ENCODE results near the gene LDLRAD4.

The LDLRAD4 gene

DNA sequence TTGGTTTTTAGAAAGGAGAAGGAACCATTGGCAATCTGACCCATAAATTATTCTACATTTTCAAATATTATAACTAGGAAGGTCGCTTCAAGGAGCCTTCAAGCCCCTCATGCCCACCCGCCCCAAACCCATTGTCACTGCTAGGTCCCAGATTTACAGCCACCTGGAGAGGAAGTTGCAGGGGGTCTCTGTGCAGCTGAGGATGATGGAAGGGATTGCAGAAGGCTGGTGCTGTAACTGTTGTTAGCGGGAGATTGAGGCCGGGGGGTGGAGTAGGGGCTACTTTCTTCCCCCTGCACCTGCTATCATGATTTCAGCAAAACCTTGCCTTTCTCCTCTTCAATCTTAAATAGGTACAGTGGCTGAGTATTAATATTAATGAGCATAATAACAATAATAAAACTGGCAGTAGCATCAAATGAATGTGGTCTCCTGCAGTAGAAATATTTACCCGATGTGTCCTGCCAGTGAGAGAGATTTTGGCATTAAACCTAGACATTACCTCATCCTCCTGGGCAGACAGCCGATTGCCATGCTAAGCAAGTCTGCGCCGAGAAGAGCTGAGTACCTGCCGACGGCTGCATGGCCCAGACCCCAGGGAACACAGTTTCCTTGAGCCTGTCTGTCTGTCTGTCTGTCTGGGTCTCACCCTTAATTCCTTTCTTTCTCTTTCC lies 282.4 kb downstream of the LDLRAD4 start:
- no peak for DNase-seq

DNA sequence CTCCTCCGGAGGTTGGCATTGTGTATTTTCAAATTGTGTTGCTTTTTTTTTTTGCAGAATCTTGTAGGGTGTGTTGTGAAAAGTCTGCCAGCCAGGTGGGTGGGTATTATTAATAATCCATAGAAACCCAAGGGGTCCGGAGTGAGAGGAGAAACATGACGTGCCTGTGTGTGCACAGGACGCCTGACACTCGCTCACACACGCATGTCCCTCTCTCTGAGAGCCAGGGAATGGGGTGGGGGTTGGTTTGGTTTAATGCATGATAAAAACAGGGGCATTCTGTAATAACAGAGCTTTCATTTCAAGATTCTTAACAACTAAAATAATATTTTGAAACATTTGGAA lies 283.0 kb downstream of the LDLRAD4 start:
- no peak for DNase-seq

DNA sequence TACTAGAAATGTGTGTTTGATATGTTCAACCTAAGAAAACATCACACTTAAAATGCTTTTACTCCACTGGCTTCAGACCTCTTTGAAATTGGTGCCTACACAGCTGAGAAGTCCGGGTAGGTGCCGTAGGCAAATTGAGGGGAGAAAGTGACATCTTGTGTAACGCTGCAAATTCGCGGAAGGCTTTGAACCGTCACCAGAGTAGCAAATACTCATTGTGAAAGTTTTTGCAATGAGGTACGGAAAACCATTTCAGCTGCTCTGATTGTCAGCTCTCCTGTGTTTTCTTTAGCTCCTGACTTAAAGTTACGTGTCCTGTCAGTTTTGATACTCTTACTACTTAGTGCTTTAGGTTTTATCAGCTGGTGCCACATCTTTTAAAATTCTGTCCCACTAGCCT lies 283.3 kb downstream of the LDLRAD4 start:
- no peak for DNase-seq

DNA sequence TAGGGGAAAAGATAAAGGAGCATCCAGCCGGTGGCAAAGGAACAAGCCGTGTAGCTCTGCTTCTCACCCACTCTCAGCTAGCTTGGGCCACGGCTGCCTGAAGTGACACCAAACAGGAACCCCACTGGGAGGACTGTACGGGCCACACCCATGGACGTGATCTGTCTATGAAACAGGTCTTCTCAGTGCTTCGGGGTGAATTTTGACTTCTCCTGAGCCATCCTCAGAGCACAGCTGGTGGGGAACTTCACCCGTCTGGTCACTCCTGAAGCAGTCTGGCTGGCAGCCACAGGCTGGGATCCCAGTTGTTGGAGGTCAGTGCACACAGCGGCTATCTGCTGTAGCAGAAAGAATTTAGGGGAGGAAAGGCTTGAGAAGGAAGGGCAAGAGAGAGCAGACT lies 284.0 kb downstream of the LDLRAD4 start:
- DNase-seq = no peak

DNA sequence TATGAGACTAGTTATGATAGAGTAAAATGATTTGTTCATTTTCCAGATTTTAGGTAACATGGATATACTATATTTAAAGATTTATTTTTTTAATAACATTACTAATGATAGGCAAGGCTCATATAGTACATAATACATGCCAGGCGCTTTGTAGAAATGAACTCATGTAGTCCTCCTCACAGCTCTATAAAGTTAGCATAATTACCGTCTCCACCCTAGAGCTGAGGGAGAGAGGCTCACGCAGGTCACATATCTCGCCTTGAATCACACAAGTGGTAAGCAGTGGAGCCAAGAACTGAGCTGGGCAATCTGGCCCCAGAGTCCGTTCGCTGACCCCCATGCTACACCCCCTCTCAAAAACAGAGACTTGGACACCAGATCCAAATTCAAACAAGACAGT lies 285.3 kb downstream of the LDLRAD4 start:
- no peak for DNase-seq

DNA sequence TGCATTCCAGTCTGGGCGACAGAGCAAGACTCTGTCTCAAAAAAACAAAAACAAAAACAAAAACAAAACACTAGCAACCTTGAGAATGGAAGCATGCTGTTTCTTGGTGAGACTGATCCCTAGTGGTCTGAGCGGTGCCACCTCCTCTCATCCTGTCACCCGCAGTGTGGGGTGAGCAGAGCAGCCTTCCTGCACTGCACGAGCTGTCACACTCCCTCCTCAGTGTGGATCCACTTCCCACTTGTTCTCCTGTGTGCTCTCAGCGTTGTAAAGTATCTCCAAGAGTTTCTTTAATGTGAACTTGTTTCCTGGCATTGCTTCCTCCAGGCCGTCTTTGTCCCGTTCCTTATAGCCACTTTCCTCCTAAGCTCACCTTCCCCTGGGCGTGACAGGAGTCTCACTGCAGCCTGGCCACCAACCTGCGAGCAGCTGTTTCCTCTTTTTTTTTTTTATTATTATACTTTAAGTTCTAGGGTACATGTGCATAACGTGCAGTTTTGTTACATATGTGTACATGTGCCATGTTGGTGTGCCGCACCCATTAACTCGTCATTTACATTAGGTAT lies 287.3 kb downstream of the LDLRAD4 start:
- no peak for DNase-seq

DNA sequence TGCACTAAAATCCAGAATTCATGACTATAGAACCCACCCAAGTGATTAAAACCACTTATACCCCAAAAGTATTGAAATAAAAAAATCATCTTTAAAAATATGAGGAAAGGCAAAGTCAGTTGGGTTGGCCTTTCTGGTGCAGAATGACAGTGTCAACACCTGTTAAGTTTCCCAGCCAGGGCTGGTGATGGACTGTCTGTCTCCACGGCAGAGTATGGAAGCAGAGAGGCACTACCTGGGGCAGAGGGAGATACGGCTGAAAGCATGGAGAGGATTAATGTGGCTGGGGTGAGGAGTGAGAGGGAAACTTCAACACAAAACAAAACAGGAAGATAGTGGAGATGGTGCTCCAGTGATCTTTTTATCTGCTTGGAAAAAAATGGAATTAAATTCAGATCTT lies 292.0 kb downstream of the LDLRAD4 start:
- DNase-seq = no peak

DNA sequence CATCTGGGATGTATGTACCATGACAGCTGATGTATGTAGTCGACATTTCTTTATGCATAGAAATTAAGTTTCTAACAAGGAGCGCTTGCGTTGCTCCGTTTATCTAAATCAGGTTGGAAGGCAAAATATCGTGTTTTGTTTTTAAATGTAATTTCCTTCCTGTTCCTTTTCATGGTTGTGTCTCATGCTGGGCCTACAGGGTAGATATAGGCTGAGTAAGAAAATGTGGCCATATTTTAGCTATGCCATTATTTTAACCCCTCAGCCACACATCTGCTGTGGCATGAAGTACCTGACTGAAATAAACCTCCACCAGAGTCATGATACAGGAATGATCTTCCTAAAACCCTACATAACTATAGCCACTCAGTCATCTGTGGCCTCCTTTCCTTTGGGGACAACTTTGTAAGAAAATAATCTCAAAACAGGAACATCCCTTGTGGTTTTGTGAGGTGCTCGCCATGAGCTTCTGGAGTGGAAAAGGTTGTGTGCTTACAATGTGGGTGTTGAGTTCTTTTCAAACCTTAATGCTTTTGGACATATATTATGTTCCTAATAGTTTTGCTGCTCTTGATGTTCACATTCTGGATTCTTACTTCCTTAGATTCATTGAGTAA lies 293.5 kb downstream of the LDLRAD4 start:
- no peak for DNase-seq

DNA sequence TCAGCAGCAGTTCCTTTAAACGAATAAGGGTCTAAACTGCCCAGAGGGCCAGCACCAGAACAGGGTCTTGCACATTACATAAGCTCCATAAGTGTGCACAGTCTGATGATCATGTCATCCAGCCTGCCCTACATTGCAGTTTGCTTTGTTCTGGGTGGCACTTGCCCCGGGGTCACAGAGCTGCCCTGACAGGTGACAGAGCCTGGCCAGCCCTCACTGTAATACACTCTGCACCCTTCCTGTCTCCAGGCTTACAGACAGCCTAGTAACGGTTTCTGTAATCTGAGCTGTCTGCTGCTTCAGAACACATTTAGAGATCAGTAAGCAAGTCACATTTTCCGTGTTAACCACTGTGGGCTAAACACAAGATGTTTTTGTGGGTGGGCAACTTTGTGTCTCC lies 294.5 kb downstream of the LDLRAD4 start:
- no peak for DNase-seq

DNA sequence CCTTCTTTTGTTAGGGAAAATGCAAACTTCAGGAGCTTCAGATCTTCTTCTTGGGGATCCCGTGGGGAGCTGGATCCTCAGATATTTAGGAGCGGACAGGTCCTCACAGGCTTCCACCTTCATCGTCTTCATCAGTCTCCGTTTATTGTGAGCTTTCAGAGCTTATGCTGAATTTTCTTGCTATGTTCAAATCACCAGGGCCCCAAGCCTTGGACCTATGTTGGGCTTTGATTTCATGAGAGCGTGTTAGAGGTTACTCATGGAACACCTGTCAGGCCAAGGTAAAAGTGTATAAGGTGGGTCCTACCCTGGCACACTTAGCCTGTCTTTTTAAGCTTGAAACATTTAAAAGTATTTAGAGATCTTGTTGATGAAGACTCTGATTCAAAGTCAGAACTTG lies 294.9 kb downstream of the LDLRAD4 start:
- DNase-seq = no peak

DNA sequence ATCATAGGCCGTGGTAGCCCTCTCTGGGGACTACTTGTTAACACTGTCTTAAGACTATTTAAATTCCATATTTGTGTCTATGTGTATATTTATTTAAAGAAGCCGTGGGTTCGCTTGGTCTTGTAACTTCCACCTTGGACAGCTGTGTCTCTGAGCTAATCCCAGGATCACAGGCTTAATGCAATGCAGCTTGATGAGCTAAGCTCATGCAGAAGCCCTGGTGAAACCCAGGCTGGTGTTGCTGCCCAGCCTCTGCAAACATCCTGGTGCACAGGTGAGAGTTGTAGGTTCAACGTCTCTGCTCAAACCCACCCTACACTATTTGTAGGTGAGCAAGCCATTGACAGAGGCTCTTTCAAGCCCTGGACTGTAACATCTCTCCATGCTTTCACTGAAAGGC lies 296.0 kb downstream of the LDLRAD4 start:
- no peak for DNase-seq

DNA sequence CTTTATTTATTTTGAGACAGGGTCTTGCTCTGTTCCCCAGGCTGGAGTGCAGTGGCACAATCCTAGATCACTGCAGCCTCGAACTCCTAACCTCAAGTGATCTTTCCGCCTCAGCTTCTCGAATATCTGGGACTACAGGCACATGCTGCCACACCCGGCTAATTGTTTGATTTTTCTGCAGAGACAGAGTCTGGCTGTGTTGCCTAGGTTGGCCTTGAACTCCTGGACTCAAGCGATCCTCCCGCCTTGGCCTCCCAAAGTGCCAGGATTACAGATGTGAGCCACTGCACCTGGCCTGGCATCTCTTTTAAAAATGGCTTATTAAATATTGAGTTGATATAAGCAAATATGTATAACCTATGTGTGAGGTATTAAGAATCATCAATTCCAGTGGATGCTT lies 298.3 kb downstream of the LDLRAD4 start:
- DNase-seq = no peak

DNA sequence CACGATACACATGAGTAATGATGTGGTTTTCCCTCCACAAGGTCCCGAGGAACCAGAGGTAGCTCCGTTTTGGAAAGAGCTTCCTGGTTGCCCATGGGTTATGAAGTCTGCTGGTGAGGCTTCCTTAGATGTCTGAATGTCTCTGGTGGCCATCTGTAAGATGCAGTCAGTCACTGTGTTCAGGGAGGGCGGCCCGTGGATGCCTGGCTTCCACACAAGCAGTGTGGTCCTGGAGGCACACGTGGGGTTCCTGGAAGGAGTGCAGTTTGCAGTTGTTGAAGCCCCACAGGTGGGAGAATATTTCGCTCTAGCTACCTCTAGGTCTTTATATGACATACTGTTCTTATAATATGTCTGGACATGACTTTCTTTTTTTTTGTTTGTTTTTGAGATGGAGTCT lies 298.8 kb downstream of the LDLRAD4 start:
- DNase-seq = no peak

DNA sequence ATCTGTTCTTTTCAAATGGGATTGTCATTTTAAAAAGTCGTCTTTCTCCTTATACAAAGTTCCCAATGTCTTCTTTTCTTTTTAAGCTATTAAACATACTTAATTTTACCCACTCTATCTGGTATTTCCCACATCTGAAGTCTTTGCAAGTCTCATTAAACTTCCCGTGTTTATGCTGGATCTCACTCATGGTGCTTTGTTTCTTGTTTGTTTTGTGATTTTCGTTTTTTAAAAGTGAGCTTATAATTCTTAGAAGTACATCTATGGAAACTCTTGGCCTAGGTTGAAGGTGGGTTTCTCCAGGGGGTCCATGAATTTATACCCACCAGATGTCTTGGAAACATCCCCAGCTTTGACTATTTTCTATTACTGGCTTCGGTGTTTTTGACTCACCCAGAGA lies 299.8 kb downstream of the LDLRAD4 start:
- no peak for DNase-seq

DNA sequence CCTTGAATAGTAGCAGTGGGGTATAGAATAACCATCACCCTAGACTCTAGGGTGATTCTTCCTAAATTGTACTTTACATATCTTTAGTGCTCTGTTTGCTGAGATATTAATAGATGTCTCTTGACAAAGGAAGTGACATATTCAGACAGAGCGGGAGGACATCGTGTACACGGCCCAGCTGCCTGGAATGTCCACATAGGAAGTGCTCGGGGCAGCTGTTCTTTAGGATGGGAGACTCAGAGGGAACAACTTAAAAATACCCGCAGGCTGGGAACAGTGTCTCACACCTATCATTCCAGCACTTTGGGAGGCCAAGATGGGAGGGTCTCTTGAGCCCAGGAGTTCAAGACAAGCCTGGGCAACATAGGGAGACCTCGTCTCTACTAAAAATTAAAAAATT lies 301.7 kb downstream of the LDLRAD4 start:
- no peak for DNase-seq

DNA sequence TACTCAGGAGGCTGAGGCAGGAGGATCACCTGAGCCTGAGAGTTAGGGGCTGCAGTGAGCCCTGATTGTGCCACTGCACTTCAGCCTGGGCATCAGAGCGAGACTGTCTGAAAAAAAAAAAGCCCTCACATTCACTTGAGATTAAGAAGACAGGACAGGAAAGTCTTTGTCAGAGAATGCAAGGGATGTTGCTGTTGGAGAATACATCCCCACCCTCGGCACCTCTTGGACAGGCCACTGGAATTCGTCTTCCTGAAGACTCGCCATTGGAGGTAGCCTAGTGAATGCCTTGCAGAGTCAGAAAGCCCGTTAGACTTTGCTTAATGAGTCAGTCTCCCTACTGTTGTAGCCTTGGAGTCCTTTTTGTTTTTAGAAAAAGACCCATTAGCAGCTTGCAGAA lies 302.2 kb downstream of the LDLRAD4 start:
- no peak for DNase-seq

DNA sequence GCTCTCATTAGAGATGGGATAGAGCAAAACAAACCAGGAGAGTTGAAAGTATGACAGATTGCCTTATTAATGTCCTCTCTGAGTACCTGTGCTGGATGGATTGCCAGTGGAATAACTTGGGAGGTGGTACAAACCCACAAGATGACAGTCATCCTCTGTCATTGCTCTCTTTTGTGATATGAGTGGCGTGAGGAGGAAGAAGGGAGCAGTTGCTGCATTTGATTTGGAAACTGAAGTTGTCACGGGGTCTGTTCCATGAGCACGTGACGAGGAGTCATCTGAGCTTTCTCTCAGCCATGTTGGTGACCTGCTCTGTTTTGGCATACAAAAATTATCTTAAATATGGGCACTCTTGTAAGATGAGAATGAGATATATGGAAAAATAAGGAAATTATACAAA lies 302.9 kb downstream of the LDLRAD4 start:
- no peak for DNase-seq

DNA sequence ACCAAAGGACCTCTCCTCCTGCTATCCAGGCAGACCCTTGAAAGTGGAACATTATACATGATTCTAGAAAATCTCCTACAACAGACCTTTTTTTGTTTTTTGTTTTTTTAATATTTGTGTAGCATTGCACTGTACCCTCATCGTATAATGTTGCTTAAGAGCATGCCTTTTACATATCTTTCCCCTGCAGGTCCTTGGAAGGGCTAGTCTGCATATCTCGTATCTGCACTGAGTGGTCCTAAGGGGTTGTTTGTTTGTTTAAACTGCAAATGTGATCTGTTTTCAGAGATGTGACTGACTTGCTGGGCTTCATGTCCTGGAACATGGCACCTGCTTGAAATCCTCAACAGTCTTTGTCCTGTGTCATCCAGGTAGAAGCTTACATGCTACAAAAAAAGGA lies 303.7 kb downstream of the LDLRAD4 start:
- DNase-seq = no peak

DNA sequence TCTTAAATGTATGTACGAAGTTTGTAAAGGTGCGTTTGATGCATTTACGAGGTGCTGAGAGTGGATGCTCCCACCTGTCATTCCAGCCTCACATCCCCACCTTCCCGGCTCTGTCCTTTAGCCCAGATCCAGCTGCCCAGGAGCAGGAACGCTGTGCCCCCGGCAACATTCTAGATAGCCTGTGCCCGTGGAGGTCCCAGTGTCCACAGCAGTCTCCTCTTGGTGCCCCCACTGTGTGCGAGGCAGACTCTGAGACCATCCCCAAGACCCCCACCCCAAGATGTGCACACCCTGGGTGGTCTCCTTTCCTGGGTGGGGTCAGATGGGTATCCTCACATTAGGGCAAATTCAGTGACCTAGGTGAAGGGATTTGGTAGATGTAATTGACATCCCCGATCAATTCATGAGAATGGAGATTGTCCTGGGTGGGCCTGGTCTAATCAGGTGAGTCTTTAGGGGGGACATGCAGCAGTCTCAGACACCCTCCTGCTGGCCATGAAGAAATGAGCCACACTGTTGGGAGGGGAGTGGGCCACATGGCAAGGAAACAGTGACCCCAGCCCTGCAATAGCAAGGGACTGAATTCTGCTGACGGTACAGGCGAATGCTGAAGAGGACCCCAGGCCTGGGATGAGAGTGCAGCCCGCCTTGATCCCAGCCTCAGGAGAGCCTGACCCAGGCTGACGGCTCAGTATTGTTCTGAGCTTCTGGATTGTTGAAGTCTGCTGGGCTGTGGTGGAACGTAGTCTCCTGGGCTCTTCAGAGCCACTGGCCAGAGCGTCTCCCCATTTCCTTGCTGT lies 304.5 kb downstream of the LDLRAD4 start:
- DNase-seq = no peak

DNA sequence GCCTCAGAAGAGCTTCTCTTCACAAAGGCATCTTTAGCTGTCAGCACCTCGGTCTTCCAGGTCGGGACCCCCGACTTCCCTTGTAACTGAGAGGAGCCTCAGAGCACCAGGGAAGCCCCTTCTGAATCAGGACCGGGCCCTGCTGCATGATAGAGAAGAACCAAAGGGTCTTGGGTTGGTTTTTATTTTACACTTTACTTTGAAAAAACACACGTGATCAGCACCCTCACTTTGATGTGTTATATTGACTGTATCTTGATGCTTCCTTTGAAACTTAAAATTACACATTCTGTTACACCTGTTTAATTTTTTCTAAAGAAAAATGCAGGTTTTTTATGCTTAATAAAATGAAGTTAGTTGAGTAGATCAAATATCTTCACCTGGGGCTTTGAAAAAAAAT lies 305.5 kb downstream of the LDLRAD4 start:
- no peak for DNase-seq

DNA sequence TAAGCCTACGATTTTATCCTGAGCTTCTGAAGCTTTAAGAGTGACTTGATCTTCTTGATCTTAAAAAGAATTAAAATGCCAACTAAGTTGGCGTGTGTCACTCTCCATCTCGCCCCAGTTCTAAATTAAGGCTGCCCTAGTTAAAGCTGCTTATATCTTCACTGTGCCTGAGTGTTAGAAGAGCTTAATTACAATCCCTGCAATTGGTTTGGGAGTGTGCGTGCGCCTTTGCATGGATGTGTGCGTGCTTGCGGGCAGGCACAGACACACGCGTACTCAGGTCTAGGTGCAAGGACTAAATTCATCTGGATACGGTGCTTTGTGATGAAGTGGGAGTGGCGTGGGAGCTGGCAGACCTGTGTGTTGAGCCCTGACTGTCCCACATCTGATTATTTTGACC lies 306.3 kb downstream of the LDLRAD4 start:
- DNase-seq = no peak

DNA sequence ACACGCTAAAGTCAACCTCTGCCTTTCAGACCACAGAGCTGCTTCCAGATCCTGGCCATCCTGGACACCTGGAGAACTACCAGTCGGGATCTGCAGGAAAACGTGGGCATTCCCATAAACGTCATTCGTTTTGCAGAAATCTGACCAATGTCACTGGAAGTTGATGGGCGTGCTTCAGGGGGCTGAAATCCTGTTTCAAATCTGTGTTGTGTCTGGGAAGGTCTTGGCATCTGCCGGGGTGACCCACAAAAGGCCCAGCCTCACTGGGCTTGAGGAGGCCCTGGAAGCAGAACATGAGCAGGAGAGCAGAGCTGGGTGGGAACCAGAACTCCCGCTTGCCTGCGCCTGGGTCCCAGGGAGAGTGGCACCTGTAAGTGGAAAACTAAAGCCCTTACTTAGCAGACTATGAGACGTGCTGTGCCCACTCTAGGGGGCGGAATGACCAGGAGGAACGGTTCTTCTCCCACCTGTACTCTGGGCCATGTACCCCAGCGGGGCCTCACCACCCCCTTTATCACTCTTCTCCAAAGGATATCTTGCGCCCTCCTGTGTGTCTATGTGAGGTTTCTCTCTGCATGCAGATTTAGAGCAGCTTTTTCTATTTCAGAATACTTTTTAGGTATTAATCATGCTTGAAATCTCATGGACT lies 306.9 kb downstream of the LDLRAD4 start:
- no peak for DNase-seq

DNA sequence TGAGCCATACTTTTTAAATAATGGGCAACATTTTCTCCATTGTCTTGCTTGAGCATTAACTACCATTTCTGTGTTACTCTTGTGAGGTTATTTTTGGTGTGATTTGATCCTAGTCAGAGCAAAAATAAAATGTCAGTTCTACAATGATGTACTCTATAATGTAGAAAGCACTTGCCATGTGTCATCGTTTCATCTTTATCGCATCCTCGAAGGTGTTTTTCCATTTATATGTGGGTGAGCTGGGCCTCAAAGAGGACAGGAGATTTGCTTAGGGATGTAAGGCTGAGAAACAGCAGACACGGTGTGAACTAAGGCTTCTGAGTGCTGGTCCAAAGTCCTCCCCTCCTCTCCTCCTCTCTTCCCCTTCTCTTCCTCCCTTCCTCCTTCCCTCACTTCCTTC lies 308.0 kb downstream of the LDLRAD4 start:
- DNase-seq = no peak

DNA sequence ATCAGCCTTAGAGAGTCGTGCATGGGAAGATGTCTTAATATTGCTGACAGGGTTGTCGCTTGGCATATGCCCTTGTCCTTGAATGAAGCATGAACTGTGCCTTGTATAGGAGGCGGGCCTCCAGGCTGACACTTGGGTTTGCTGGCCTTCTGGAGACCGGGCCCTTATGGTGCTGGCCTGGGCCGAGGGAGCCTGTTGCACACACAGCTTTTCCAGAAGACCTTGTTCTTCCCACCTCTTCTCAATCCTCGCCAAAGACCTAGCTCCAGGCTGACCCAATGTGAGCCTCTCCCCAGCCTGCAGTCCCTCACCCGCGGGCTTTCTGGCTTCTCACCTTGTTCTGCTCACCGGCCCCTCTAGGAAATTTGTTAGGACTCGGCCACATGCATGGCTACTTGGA lies 308.7 kb downstream of the LDLRAD4 start:
- no peak for DNase-seq
